Adrenal gland (tissue), 5 donors: Measurements from ENCODE around the gene PTRH2.

Experiments used
- POLR2A ChIP-seq, 2 donors: fragments of 450-650 bp; IDR thresholded peaks; one replicate each; pipeline ENCODE4 v1.6.1; 2017; ENCODE audit warnings: antibody characterized with exemption in 2 of 2, mild to moderate bottlenecking in 2 of 2, moderate library complexity in 1 of 2
- TF ChIP-seq, protein P1 (sequence below), 6 experiments: fragments of 450-650 bp in 4 of 6; fragments of 200-600 bp in 2 of 6; sonication (generic) in 1 of 6; IDR thresholded peaks; 1 replicate in 5 of 6; 2 replicates in 1 of 6; pipeline versions ENCODE4 v1.5.1 to v1.8.0; 2016 to 2021; ENCODE audit warnings: antibody characterized with exemption in 6 of 6, mild to moderate bottlenecking in 2 of 6, moderate library complexity in 1 of 6
- donor health status: DM: no; HTN: no; CAD: no.

GRCh38 chr17:59680314-59680713 lies 26.9 kb downstream of the PTRH2 start:
- no peak for TF ChIP-seq POLR2A (IDR thresholded peaks at IDR 0.05)
- TF ChIP-seq, protein P1, sequence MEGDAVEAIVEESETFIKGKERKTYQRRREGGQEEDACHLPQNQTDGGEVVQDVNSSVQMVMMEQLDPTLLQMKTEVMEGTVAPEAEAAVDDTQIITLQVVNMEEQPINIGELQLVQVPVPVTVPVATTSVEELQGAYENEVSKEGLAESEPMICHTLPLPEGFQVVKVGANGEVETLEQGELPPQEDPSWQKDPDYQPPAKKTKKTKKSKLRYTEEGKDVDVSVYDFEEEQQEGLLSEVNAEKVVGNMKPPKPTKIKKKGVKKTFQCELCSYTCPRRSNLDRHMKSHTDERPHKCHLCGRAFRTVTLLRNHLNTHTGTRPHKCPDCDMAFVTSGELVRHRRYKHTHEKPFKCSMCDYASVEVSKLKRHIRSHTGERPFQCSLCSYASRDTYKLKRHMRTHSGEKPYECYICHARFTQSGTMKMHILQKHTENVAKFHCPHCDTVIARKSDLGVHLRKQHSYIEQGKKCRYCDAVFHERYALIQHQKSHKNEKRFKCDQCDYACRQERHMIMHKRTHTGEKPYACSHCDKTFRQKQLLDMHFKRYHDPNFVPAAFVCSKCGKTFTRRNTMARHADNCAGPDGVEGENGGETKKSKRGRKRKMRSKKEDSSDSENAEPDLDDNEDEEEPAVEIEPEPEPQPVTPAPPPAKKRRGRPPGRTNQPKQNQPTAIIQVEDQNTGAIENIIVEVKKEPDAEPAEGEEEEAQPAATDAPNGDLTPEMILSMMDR (IDR thresholded peaks at IDR 0.05): no peak
